Smooth muscle cell (in vitro differentiated cells): ENCODE results near the gene MCCD1. TPM values are rescaled to one million over a fixed set of nuclear protein-coding genes. Genes with fewer than 3 reads are reported as not detected.

Experiments used
- DNase-seq: peaks from one replicate; lab custom pipeline; 2025; ENCODE audit not compliant: unreplicated experiment; lab: John Stamatoyannopoulos, UW
- H2AFZ ChIP-seq: fragments of 200-600 bp; sonication (generic); 2 replicates; pipeline ENCODE4 v1.6.0; 2016; ENCODE audit warnings: antibody characterized with exemption, low read depth, mild to moderate bottlenecking
- H3F3A ChIP-seq: fragments of 200-600 bp; sonication (generic); 2 replicates; pipeline ENCODE4 v1.6.0; 2017; ENCODE audit warnings: antibody characterized with exemption, low read depth
- H3K27ac ChIP-seq: fragments of 200-600 bp; sonication (generic); 2 replicates; pipeline ENCODE4 v1.5.1; 2016; ENCODE audit warnings: low read depth, mild to moderate bottlenecking
- H3K27me3 ChIP-seq: fragments of 200-600 bp; sonication (generic); 2 replicates; pipeline ENCODE4 v1.6.1; 2016; ENCODE audit warnings: low read depth, mild to moderate bottlenecking
- H3K36me3 ChIP-seq: fragments of 200-600 bp; sonication (generic); 2 replicates; pipeline ENCODE4 v1.5.1; 2016; ENCODE audit warnings: low read depth
- H3K4me1 ChIP-seq: fragments of 200-600 bp; sonication (generic); 2 replicates; pipeline ENCODE4 v1.5.1; 2016; ENCODE audit warnings: low read depth
- H3K4me2 ChIP-seq: fragments of 200-600 bp; sonication (generic); 2 replicates; pipeline ENCODE4 v1.6.0; 2016; ENCODE audit warnings: mild to moderate bottlenecking
- H3K4me3 ChIP-seq: fragments of 200-600 bp; sonication (generic); 2 replicates; pipeline ENCODE4 v1.5.1; 2016; ENCODE audit warnings: mild to moderate bottlenecking
- H3K79me2 ChIP-seq: fragments of 200-600 bp; sonication (generic); 2 replicates; pipeline ENCODE4 v1.6.0; 2016; ENCODE audit warnings: low read depth, mild to moderate bottlenecking
- H3K9ac ChIP-seq: fragments of 200-600 bp; sonication (generic); 2 replicates; pipeline ENCODE4 v1.6.0; 2016; ENCODE audit warnings: low read depth
- H3K9me3 ChIP-seq: fragments of 200-600 bp; sonication (generic); replicated peaks from 2 replicates; pipeline ENCODE4 v1.5.1; 2016; ENCODE audit warnings: low read depth
- H4K20me1 ChIP-seq: fragments of 200-600 bp; sonication (generic); 2 replicates; pipeline ENCODE4 v1.6.0; 2016; ENCODE audit warnings: low read depth
- CTCF ChIP-seq: fragments of 200-600 bp; sonication (generic); IDR thresholded peaks from 2 replicates; pipeline ENCODE4 v1.5.1; 2017; ENCODE audit warnings: borderline replicate concordance, mild to moderate bottlenecking, antibody characterized with exemption; ENCODE audit not compliant: insufficient read depth, poor library complexity, severe bottlenecking
- WGBS: methylation state at CpG from one replicate; pipeline ENCODE4 v1.1.7; 2016; ENCODE audit warnings: low lambda C conversion rate; 5-methylcytosine and 5-hydroxymethylcytosine counted together
- polyA plus RNA-seq: library from polyadenylated mRNA; unstranded; fragments of >200 nt; fragmentation: Nextera tagmentation; extraction: Ambion mirVana; gene quantifications from 2 replicates; pipeline ENCODE4 v1.2.1, GENCODE V29; 2016
- total RNA-seq: library from RNA; depleted of rRNA; stranded (reverse); fragments of >200 nt; gene quantifications from 2 replicates; pipeline ENCODE4 v1.2.3, GENCODE V29; 2014

MCCD1 gene
- total and polyA plus RNA-seq, 2 experiments from 2014 or later, result not detected

GRCh38 chr6:31529329-31530150, 778 bp downstream of the MCCD1 start:
- Histone ChIP-seq H3K27ac (no peak overlapping the region), H3K27me3 (no peaks in the 10 kb centered on the region), H3K9me3 (no peaks in the 10 kb centered on the region), H3F3A (peaks cover 29% of the 10 kb centered on the region), H3K4me1 (no peaks in the 10 kb centered on the region), H2AFZ (no peak overlapping the region), H3K79me2 (no peaks in the 10 kb centered on the region), H3K36me3 (peaks cover 15% of the 10 kb centered on the region), H3K9ac (no peak overlapping the region), H3K4me3 (no peak overlapping the region), H4K20me1 (peaks cover 53% of the 10 kb centered on the region), H3K4me2 (no peak overlapping the region)
- WGBS, result 65% methylated on average over 12 of the region's 12 CpGs
- TF ChIP-seq CTCF, result no peak
- DNase-seq, result no peak

GRCh38 chr6:31530659-31531058, 1.9 kb downstream of the MCCD1 start:
- DNase-seq, result no peak
- no peak for TF ChIP-seq CTCF
- H3K36me3 ChIP-seq, result peaks cover 20% of the 10 kb centered on the region
- WGBS, result 77% methylated on average over 6 of the region's 6 CpGs
- no peak overlapping the region for H2AFZ ChIP-seq
- peaks cover 32% of the 10 kb centered on the region for H3F3A ChIP-seq
- no peaks in the 10 kb centered on the region for H3K4me1 ChIP-seq
- H3K9me3 ChIP-seq, result no peaks in the 10 kb centered on the region
- H3K27me3 ChIP-seq, result no peaks in the 10 kb centered on the region
- no peak overlapping the region for H3K4me3 ChIP-seq
- peaks cover 4% of the 10 kb centered on the region for H3K79me2 ChIP-seq
- no peak overlapping the region for H3K9ac ChIP-seq
- H4K20me1 ChIP-seq, result peaks cover 64% of the 10 kb centered on the region
- no peak overlapping the region for H3K27ac ChIP-seq
- H3K4me2 ChIP-seq, result no peak overlapping the region

DNA sequence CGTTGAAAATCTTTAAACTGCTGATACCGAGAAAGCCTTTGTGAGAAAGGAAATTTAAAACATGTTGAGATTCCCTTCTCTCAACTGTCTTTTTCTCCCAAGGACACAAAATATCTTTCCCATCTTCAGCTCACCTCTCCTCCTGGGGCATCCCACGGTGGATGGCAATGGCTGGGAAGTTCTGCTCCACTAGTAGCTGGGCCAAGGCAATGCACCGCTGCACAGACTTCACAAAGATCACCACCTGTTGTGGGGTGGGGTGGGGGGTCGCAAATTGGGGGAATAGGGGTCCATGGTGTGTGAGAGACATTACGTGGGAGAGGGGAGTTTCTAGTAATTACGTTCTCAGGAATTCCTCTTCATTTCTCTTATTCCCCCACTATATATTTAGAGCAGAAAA, 2.4 kb downstream of the MCCD1 start:
- no peaks in the 10 kb centered on the region for H3K4me1 ChIP-seq
- peaks cover 25% of the 10 kb centered on the region for H3K36me3 ChIP-seq
- H3K4me2 ChIP-seq, result no peak overlapping the region
- no peak for TF ChIP-seq CTCF
- H3K27ac ChIP-seq, result no peak overlapping the region
- peaks cover 69% of the 10 kb centered on the region for H4K20me1 ChIP-seq
- no peaks in the 10 kb centered on the region for H3K27me3 ChIP-seq
- DNase-seq, result no peak
- H3K79me2 ChIP-seq, result peaks cover 9% of the 10 kb centered on the region
- H3K9me3 ChIP-seq, result no peaks in the 10 kb centered on the region
- H2AFZ ChIP-seq, result no peak overlapping the region
- H3F3A ChIP-seq, result peaks cover 32% of the 10 kb centered on the region
- no peak overlapping the region for H3K4me3 ChIP-seq
- 98% methylated on average over 7 of the region's 7 CpGs for WGBS
- no peak overlapping the region for H3K9ac ChIP-seq
